HG02678 (cell line): ENCODE data around the gene EOMES.

Experiments
- ATAC-seq: cut with Tn5 transposase; IDR thresholded peaks from one replicate; pipeline ENCODE4 v1.9.1; 2021; ENCODE audit warnings: mild to moderate bottlenecking, moderate library complexity; ENCODE audit not compliant: unreplicated experiment

The EOMES gene

DNA sequence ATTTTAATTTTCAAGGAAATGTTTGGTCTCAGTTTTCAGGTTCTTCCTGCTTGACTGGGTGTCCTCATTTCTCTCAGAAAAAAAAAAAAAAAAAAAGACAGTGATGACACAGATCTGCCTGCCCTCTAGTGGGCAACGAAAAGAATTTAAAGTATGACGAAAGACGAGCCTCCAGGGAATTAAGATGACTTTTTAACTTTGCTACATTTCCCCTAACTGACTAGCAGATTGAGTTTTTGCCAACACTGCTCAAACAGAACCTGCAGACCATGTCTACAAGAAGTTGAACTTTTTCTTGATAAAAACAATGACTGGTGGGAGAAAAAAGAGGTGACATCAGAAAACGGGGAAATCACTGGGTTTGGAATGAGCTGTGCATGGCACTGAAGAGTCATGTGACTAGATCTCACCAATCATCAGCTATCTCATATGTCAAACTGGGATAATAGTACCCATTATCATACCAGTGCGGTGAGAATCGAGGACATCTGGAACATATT lies 40.8 kb downstream of the EOMES start:
- peak; percentile 65 for ATAC-seq

DNA sequence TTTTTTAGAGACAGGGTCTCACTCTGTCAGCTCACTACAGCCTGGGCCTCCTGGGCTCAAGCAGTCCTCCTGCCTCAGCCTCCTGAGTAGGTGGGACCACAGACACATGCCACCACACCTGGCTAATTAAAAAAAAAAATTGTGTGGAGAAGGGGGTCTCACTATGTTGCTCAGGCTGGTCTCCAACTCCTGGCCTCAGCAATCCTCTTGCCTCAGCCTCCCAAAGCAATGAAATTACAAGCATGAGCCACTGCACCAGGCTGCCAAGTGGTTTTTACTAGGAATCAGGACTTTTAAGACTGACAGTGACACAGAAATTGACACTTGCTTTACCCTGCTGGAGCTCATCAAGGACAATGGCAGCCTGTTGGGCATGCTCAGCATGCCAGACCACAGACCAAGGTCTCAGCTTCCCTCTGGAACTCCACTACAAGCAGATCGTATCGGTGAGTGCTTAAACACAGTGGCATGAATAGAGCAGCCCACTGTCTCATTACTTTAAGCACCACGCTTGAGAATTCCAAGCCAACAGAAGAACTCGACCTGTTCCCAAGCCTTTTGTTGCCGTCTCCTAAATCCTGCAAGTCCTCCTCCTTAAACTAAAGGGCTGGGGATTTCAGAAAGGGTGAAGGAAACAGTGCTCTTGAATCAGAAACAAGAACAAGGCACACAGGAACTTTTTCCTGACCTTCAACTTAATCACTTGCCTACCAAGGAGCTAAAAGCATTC lies 41.4 kb downstream of the EOMES start:
- peak; percentile 19 for ATAC-seq

DNA sequence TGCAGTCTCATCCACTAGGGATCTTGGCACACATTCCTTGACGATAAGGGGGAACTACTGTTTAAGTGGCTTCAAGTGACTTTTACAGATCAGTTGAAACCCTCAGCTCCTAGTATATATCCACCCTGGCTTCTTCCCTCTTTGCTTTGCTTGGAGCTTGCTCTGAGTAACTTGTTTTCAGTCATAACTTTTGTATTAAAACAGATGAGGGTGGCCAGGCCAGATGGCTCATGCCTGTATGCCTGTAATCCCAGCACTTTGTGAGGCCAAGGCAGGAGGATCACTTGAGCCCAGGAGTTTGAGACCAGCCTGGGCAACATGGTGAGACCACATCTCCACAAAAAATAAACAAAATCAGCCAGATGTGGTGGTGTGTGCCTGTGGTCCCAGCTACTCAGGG lies 42.4 kb downstream of the EOMES start:
- ATAC-seq, result no peak

DNA sequence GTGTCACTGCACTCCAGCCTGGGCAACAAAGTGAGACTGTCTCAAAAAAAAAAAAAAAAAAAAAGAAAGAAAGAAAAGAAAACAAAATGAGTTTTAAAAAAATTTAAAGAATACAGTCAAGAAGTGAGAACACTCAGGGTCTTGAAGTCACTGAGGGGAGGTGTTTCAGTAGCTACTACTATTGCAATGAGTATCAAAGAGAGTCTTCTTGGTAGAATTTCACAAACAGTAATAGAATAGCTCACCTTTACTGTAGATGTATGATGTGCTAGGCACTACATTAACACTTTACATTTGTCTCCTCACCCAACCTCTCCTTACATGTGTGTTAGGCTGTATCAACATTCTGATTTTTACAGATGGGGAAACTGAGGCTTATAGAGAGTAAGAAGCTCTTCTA lies 43.9 kb downstream of the EOMES start:
- no peak for ATAC-seq

DNA sequence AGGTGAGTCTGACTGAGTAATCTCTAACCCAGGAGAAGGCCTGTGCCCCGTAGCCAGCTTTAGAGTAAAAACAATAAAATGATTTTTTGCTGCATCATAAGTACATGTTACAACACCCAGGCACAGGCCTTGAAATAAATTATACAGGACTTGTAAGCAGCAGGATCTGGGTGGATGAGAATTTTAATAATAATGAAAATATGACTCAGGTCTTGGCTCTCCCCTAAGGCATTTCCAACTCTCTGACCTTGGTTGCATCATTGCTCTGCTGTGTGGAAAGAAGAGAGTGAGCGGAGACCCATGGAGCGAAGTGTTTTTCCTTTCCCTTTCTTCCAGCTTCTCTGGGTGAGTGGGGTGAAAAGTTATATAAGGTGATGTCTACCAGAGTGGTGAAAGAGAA lies 44.6 kb downstream of the EOMES start:
- ATAC-seq, result no peak

DNA sequence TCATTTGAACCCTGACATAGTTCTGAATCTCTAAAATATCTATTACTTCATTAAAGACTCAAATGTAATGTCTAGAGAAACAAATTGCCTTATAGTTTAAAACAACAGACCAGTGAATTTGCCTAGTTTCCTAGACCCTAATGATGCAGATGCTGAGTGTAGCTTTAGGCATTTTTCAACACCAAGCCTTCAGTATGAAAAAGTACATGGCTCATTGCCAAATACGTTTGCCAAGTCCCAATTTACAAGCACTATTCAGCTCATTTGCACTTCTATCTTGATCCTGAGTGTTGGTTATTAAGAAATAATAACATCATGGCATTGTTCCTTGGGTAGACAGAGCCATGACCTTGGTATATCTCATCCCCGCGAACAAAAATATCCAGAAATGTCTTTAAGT lies 46.8 kb downstream of the EOMES start:
- no peak for ATAC-seq

DNA sequence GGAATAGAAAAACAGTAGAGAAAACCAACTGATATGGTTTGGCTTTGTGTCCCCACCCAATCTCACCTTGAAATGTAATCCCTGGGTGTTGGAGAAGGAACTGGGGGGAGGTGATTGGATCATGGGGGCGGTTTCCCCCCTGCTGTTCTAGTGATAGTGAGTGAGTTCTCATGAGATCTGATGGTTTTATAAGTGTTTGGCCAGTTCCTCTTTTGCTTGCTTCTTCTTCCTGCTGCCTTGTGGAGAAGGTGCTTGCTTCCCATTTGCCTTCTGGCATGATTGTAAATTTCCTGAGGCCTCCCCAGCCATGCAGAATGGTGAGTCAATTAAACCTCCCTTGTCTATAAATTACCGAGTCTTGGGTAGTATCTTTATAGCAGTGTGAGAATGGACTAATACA lies 48.4 kb downstream of the EOMES start:
- ATAC-seq, result no peak

DNA sequence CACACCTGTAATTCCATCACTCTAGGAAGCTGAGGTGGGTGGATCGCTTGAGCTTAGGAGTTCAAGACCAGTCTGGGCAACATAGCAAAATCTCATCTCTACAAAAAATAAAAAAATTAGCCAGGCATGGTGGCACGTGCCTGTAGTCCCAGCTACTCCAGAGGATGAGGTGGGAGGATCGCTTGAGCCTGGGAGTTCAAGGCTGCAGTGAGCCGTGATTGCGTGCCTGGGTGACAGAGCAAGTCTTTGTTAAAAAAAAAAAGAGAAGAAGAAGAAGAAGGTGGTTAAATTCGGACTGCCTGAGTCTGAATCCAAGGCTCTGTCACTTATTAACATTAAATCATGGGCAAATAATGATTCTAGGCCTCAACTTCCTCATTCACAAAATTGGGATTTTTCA lies 51.0 kb downstream of the EOMES start:
- no peak for ATAC-seq

DNA sequence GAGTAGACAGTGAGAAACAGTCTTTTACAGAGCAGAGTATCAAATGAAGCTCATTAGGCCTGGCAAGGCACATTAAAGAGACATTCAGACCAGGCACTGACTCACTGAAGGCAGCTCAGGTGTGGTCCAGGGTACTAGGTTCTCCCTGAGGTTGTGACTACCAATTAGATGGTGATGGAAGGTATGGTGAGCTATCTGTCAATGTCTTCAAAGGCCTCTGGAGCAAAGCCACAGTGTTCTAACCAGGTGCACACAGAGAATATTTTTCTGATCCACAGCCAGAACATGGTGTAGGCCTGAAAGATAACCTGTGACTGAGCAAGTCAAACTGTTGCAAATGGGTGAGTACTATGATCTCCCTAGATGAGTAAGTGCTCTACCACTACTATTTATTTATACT lies 51.5 kb downstream of the EOMES start:
- ATAC-seq, result no peak

DNA sequence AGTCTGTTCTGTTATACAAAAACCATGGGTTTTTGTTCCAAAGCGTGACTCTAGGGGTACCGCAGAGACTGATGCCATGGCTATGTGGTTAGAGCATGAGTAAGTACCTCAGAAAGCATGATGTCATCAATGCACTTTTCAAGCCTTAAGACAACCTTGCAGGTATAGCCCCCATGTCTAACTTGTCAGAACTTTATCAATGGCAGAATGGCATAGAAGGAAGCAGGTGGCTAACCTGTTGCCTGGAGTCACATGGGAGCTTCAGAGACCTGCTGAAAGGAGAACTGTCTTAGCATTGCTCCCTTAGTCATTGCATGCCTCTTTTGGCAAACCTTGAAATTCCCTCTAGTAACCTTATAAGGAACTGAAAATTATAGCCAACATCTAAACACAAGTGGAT lies 52.5 kb downstream of the EOMES start:
- ATAC-seq, result no peak

DNA sequence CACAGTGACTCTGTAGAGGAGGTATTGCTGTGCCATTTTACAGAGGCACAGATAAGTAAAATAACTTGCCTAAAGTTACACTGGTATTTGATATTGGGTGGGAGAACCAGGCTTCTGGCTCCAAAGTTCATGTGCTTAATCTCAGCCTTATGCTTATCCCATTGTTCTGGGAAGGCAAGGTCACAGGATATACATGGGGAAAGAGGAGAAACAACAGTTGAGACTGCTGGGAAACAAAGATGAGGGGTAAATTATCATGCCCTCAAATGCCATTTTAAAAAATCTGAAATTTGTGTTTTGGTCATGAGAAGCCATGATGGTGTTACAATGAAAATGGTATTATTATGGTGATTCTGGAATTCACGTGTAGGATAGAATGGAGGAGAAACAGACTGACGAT lies 54.4 kb downstream of the EOMES start:
- ATAC-seq, result no peak

DNA sequence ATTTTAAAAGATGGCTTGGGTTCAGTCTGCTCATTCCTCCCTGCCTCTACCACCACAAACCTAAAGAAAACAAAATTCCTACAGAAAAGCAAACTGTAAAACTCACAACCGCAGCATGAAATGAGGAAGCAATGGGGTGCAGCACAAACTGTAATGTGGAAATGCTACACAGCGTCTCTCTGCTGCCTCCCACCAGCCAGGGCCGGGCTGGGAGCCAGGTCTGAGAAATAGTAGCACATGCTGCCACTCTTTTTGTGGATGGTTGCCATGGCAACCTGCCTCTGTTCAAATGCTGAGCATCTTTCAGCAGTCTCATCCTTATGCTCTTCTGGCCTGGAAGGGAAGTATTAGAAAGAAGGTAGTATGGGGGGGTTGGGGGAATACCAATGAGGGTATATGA lies 55.4 kb downstream of the EOMES start:
- ATAC-seq, result peak; percentile 39

DNA sequence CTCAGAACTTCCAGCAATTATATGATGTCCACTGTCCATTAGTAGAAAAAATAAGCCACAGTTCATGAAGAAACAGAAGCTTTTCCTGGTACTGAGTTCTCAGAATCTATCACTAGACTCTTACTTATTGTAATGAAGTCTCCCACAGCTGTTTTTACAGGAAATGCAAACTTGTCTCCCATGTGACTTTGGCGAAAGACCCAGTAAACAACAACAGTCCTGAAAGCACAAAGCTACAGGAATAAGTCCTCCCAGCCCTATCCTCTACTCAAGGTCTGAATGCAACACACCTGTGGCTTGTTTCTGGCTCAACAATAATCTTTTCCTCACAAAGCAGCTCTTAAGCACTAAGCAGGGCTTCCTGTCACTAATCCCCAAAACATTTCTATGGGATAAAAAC lies 55.9 kb downstream of the EOMES start:
- ATAC-seq, result peak; percentile 78
